ENCODE measurements around the gene GPC5. TPM values are rescaled to one million over a fixed set of nuclear protein-coding genes. Genes with fewer than 3 reads are reported as not detected.
A peak's percentile ranks its signal among the peaks of the same experiment; 100 is the strongest.

Gene GPC5
- total and polyA plus RNA-seq, 2 experiments from 2014 or later = 0.32 TPM; not detected in 1

- H3K4me3 ChIP-seq = no peak overlapping the region
- H3K9ac ChIP-seq = no peak overlapping the region
- no peaks in the 10 kb centered on the region for H3K79me2 ChIP-seq (ENCODE audit: insufficient read depth)
- no peak overlapping the region for H2AFZ ChIP-seq
- TF ChIP-seq EZH2 (IDR thresholded peaks at IDR 0.05; ENCODE audit: insufficient read depth, poor library complexity, severe bottlenecking) (no peak), EZH2phosphoT487 (IDR thresholded peaks at IDR 0.05; ENCODE audit: insufficient read depth, low read depth) (no peak)
- H3K4me2 ChIP-seq (ENCODE audit: unreplicated experiment) = no peak overlapping the region
- no peaks in the 10 kb centered on the region for H3K4me1 ChIP-seq (ENCODE audit: insufficient read depth)
- no peaks in the 10 kb centered on the region for H3K36me3 ChIP-seq (ENCODE audit: low read depth)
- DNase-seq = no peak
- 15 to 28% methylated on average over 1 of the region's 1 CpG for WGBS, 2 experiments (ENCODE audit: low coverage in 1 of 2, low lambda C conversion rate in 2 of 2, missing lambda C conversion rate in 2 of 2)
- no peaks in the 10 kb centered on the region for H3K27me3 ChIP-seq (replicated peaks; ENCODE audit: insufficient read depth)
- no peaks in the 10 kb centered on the region for H3F3A ChIP-seq (ENCODE audit: insufficient read depth)
- in situ Hi-C loops (cut with MboI) = no loop called here
- no peaks in the 10 kb centered on the region for H3K9me2 ChIP-seq (ENCODE audit: insufficient read depth)
- H3K9me3 ChIP-seq (ENCODE audit: low read depth) = no peaks in the 10 kb centered on the region
- no peak overlapping the region for H3K27ac ChIP-seq
- H4K20me1 ChIP-seq (ENCODE audit: insufficient read depth) = no peaks in the 10 kb centered on the region
Measured at GRCh38 chr13:92769046-92769445, 1370.6 kb downstream of the GPC5 start.

- H3K27me3 ChIP-seq (replicated peaks; ENCODE audit: insufficient read depth) = no peaks in the 10 kb centered on the region
- no peak for DNase-seq
- no peak overlapping the region for H3K4me2 ChIP-seq (ENCODE audit: unreplicated experiment)
- in situ Hi-C loops (cut with MboI) = no loop called here
- no peak overlapping the region for H3K27ac ChIP-seq
- no peaks in the 10 kb centered on the region for H3K36me3 ChIP-seq (ENCODE audit: low read depth)
- no peaks in the 10 kb centered on the region for H4K20me1 ChIP-seq (ENCODE audit: insufficient read depth)
- H3K9me3 ChIP-seq (ENCODE audit: low read depth) = no peaks in the 10 kb centered on the region
- H3K9me2 ChIP-seq (ENCODE audit: insufficient read depth) = no peaks in the 10 kb centered on the region
- H3K9ac ChIP-seq = no peak overlapping the region
- no peak for TF ChIP-seq EZH2phosphoT487 (IDR thresholded peaks at IDR 0.05; ENCODE audit: insufficient read depth, low read depth)
- no peak for TF ChIP-seq EZH2 (IDR thresholded peaks at IDR 0.05; ENCODE audit: insufficient read depth, poor library complexity, severe bottlenecking)
- H3K4me3 ChIP-seq = no peak overlapping the region
- 27 to 31% methylated on average over 3 of the region's 3 CpGs for WGBS, 2 experiments (ENCODE audit: low coverage in 1 of 2, low lambda C conversion rate in 2 of 2, missing lambda C conversion rate in 2 of 2)
- no peak overlapping the region for H2AFZ ChIP-seq
- H3F3A ChIP-seq (ENCODE audit: insufficient read depth) = no peaks in the 10 kb centered on the region
- H3K4me1 ChIP-seq (ENCODE audit: insufficient read depth) = no peaks in the 10 kb centered on the region
- no peaks in the 10 kb centered on the region for H3K79me2 ChIP-seq (ENCODE audit: insufficient read depth)
Measured at GRCh38 chr13:92775658-92776057, 1377.2 kb downstream of the GPC5 start.

GRCh38 chr13:92781965-92782690 lies 1383.7 kb downstream of the GPC5 start:
- no peak overlapping the region for H3K4me2 ChIP-seq (ENCODE audit: unreplicated experiment)
- 44 to 46% methylated on average over 7 of the region's 7 CpGs for WGBS, 2 experiments (ENCODE audit: low coverage in 1 of 2, low lambda C conversion rate in 2 of 2, missing lambda C conversion rate in 2 of 2)
- DNase-seq = no peak

GRCh38 chr13:92802776-92803175 lies 1404.4 kb downstream of the GPC5 start:
- H3K9ac ChIP-seq = no peak overlapping the region
- peak overlapping the region; percentile 36 for H3K4me2 ChIP-seq (ENCODE audit: unreplicated experiment)
- WGBS, 2 experiments (ENCODE audit: low coverage in 1 of 2, low lambda C conversion rate in 2 of 2, missing lambda C conversion rate in 2 of 2) = 3 to 4% methylated on average over 1 of the region's 1 CpG
- no peaks in the 10 kb centered on the region for H3K79me2 ChIP-seq (ENCODE audit: insufficient read depth)
- no peak for TF ChIP-seq EZH2 (IDR thresholded peaks at IDR 0.05; ENCODE audit: insufficient read depth, poor library complexity, severe bottlenecking)
- no peak for TF ChIP-seq EZH2phosphoT487 (IDR thresholded peaks at IDR 0.05; ENCODE audit: insufficient read depth, low read depth)
- no peaks in the 10 kb centered on the region for H3K27me3 ChIP-seq (replicated peaks; ENCODE audit: insufficient read depth)
- no peak overlapping the region for H3K4me3 ChIP-seq
- no peaks in the 10 kb centered on the region for H3K36me3 ChIP-seq (ENCODE audit: low read depth)
- no peak overlapping the region for H3K27ac ChIP-seq
- H3K9me2 ChIP-seq (ENCODE audit: insufficient read depth) = no peaks in the 10 kb centered on the region
- H3F3A ChIP-seq (ENCODE audit: insufficient read depth) = no peaks in the 10 kb centered on the region
- H2AFZ ChIP-seq = no peak overlapping the region
- no peak for DNase-seq
- H3K9me3 ChIP-seq (ENCODE audit: low read depth) = no peaks in the 10 kb centered on the region
- H4K20me1 ChIP-seq (ENCODE audit: insufficient read depth) = no peaks in the 10 kb centered on the region
- peaks cover 13% of the 10 kb centered on the region for H3K4me1 ChIP-seq (ENCODE audit: insufficient read depth)
- in situ Hi-C loops (cut with MboI) = no loop called here

More at GRCh38 chr13:92781965-92782690, 1383.7 kb downstream of the GPC5 start:
- in situ Hi-C loops (cut with MboI) = no loop called here
- Histone ChIP-seq H3K79me2 (ENCODE audit: insufficient read depth) (no peaks in the 10 kb centered on the region), H3K9ac (no peak overlapping the region), H3K9me3 (ENCODE audit: low read depth) (no peaks in the 10 kb centered on the region), H3K36me3 (ENCODE audit: low read depth) (no peaks in the 10 kb centered on the region), H3K27me3 (replicated peaks; ENCODE audit: insufficient read depth) (no peaks in the 10 kb centered on the region), H3K4me3 (no peak overlapping the region), H3K9me2 (ENCODE audit: insufficient read depth) (no peaks in the 10 kb centered on the region), H3F3A (ENCODE audit: insufficient read depth) (no peaks in the 10 kb centered on the region), H3K4me1 (ENCODE audit: insufficient read depth) (no peaks in the 10 kb centered on the region), H3K27ac (no peak overlapping the region), H4K20me1 (ENCODE audit: insufficient read depth) (no peaks in the 10 kb centered on the region), H2AFZ (no peak overlapping the region)
- TF ChIP-seq EZH2 (IDR thresholded peaks at IDR 0.05; ENCODE audit: insufficient read depth, poor library complexity, severe bottlenecking) = no peak
- TF ChIP-seq EZH2phosphoT487 (IDR thresholded peaks at IDR 0.05; ENCODE audit: insufficient read depth, low read depth) = no peak

Data from GM23248 (cell line).